ENCODE measurements around the gene IFIT2.
"Not testable (repeated sequence)": the region's sequence is repeated elsewhere in the genome, so short reads cannot be mapped to it uniquely, and the experiment has no call there.

IFIT2 gene

DNA sequence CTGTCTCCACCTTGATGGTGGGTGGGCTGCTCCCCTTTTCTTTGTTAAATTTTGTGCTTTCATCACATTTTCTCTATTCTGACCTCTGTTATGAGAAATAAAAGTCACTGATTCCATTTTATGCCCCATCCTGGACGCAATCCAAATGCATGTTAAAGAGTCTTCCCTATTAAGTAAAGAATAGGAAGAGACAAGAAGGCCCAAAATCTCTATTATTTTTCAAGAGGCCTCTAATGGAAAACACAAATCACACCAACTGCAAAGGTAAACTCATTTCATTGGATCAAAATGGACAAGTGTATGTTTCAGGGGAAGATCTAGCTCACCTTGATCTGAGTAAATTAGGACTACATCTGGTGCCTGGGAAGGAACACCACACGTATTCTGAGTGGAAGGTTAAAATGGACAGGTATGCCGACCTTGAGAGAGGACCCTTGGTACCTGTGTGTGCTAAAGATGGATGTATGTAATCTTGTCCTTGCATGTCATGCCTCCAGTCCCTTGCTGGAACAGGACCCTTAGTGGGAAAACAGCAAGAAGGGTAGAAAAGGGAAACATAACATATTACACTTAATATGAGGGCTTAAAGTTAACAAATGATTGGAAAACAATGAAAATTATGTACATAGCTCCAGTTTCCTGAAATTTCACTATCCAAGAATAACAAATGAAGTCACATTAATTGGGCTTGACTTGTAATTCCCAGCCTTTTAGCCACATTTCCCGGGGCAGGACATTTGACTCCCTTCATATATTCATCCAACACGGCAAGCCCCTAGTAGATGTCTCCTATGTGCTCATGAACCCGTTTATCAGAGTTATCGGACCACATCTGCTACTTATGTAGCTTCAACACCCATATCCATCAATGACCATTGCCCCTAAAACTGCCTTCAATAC is 7.6 kb downstream of the IFIT2 start:
- no peak for DNase-seq

DNA sequence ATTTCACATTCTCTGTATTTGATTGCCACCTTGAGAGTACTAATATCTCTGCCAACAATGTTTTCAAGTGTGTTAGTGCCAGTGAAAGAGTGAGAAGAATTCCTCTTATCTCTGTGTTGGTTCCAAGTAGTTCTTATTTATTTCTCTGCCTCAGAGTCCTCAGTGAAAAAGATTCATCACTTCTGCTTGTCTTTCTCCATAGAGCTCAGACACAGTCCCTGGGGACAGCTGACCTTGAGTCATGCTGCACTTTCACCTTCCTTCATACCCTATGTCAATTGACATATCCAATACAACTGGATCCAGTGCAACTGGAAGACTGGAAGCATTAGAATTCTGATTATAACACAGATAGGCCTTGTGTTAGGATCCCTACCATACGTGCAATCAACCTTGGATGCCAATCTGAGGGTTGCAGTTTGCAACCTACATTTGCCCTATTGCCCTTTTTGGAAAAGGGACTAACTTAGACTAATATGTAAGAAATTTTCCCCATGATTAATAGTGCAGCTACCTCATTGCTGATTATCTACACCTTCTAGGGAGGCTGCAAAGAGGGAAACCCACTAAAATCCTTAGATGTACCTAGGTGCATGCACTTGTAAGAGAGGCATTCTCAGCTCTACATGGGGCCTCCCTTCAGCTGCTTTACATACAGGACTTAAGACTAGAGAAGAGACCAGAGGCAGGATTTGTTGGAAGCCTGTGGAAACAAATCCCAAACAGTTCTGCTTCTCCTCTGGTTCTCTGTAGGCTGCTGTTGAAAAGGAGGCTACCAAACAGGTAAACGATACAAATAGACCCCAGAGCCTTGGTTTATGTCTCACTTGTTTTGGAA is 8.4 kb downstream of the IFIT2 start:
- no peak for DNase-seq

DNA sequence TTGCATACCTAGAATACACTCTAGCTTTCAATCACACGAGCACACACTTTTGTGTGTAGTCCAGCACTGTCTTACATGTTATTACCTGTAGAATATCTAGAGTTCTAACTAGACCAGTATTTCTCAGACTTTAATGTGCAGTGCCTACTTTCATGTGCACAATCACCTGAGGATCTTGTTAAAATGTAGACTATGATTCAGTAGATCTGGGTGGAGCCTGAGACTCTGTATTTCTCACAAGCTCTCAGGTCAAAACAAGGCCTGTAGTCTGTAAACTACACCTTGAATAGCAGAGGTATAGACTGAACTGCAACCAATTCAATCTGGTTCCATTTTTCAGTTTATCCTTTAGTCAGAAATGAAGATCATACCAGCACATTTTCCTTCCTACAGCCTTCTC is 11.1 kb downstream of the IFIT2 start:
- DNase-seq = no peak

DNA sequence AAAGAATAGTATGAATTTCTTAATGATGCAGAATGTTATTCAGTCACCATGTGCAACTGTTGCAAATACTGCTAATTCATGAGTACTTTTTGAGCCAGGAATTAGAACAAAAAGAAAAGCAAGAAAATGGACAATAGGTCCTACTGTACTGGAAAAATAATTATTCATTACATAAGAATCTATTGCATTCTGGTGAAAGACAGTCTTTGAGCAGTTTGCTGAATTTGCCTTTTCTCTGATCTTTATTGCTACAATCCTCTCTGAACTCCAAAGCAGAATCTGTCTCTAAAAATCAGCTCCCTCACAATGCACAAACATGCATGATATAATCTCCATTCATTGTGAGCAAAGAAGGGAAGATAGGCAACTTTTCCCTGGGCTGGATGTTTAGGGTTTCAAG is 12.8 kb downstream of the IFIT2 start:
- no peak for DNase-seq

DNA sequence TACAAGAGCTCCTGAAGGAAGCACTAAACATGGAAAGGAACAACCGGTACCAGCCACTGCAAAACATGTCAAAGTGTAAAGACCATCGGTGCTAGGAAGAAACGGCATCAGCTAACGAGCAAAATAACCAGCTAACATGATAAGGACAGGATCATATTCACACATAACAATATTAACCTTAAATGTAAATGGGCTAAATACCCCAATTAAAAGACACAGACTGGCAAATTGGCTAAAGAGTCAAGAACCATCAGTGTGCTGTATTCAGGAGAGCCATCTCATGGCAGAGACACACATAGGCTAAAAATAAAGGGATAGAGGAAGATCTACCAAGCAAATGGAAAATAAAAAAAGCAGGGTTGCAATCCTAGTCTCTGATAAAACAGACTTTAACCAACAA is 16.2 kb downstream of the IFIT2 start:
- DNase-seq = not testable (repeated sequence)

DNA sequence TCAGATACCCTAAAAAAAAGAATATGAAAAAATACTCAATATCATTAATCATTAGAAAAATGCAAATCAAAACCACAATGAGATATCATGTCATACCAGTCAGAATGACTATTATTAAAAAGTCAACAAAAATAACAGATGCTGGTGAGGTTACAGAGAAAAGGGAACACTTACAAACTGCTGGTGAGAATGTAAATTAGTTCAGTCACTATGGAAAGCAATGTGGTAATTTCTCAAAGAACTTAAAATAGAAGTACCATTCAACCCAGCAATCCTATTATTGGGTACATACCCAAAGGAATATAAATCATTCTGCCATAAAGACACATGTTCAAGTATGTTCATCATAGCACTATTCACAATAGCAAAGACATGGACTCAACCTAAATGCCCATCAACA is 23.2 kb downstream of the IFIT2 start:
- not testable (repeated sequence) for DNase-seq

DNA sequence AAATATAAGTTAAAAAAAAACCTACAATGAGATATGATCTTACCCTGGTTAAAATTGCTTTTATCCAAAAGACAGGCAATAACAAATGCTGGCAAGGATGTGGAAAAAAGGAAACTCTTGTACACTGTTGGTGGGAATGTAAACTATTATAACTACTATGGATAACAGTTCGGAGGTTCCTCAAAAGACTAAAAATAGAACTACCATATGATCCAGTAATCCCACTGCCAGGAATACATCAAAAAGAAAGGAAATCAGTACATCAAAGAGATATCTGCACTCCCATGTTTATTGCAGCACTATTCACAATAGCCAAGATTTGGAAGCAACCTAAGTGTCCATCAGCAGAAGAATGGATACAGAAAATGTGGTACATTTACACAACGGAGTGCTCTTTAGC is 24.0 kb downstream of the IFIT2 start:
- not testable (repeated sequence) for DNase-seq

DNA sequence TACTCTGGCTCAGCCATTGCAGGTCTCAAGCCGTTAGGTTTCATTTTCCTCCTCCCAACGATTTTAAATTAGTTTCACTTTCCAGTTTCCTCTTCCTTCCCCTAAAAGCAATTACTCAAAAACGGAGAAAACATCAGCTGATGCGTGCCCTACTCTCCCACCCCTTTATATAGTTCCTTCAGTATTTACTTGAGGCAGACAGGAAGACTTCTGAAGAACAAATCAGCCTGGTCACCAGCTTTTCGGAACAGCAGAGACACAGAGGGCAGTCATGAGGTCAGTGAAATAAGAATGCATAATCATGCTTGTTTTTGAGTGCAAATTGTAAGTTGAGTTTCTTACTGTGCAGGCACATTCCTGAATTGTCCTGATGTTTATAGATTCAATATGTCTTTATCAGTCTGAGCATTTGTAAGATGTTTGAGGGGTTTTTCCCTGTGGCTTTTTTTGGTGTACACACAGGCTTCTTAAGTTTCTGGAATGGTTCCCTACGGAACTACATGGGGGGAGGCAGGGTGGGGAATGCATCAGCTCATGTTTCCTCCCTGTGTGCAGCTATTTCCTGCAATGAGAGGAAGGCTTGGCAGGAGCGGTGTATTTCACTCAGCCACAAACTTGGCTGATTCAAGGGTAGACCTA is 26.1 kb downstream of the IFIT2 start, which contains the start of gene IFIT3:
IFIT3 (plus strand) TSS at position 195 of the 639 bp plus-strand sequence; CDS start at position 272, 77 bp downstream.
- DNase-seq = no peak

DNA sequence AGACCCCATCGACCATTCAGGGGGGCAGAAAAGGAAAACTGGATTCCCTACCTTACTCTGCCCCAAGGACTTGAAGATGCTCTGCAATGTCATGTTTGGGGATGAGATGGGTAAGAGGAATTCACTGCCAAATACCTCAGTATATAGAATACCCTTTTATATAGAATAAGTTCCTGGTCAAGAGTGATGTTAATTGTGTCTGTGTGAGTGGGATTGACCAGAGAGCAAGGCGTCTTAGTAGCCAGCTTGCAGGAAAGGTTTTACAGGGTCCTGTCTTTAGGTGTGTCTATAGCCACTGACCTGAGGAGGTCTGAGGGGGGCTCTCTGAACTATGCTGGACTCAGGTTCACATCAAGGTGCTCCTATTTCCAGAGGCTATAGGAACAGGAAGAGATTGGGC is 27.3 kb downstream of the IFIT2 start:
- DNase-seq = no peak

DNA sequence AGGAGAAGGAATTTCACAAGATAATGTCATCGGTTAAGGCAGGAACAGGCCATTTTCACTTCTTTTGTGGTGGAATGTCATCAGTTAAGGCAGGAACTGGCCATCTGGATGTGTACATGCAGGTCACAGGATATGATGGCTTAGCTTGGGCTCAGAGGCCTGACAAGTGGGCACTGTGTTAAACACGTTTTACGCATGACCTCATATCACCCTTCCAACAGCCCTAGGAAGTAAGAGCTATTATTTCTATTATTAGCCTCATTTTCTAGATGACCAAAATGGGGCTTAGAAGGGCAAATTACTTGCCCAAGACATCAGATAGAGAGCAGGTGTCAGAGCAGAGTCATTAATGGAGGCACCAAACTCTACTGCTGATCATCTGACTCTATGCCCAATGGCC is 28.2 kb downstream of the IFIT2 start:
- DNase-seq = not testable (repeated sequence)

DNA sequence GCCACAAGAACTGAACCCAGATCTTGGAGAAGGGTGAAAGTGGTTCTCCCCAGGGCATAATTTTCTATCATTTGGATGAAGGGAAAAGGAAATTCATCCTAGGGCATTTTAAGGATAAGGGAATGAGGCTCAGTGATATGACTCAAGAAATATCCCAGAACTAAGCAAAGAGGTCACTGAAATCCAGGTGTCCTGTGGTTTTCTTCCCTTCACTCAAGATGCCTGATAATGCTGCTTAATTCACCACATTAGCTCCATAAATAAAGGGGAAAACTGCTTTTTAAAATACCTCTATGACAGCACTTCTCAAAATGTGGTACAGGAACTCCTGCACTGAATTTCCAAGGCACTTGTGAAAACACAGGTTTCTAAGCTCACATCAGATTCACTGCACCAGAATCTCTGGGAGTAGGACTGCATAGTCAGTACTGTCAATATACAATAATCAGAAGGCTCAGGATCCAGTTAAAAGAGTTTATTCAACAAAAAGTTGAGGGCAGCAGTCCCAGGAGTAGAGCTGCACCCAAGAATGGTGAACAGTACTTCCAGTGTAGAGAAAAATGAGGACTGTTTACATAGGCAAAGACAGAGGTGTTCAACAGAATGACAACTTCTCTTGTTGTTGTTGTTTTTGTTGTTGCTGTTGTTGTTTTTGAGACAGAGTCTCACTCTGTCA is 28.8 kb downstream of the IFIT2 start:
- no peak for DNase-seq

DNA sequence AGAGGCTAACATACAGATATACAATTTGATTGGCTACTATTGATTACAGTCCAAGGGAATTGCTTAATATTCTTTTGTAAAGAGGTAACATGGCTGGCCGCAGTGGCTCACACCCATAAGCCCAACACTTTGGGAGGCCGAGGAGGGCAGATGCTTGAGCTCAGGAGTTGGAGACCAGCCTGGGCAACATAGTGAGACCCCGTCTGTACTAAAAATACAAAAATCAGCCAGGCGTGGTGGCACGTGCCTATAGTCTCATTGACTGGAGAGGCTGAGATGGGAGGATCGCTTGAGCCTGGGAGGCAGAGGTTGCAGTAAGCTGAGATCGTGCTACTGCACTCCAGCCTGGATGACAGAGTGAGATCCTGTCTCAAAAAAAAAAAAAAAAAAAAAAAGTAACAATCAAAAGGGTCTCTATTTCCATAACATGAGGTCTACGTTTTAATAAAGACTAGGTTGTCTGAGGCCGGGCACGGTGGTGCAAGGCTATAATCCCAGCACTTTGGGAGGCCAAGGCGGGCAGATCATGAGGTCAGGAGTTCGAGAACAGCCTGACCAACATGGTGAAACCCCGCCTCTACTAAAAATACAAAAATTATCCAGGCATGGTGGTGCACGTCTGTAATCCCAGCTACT is 29.8 kb downstream of the IFIT2 start:
- DNase-seq = not testable (repeated sequence)

DNA sequence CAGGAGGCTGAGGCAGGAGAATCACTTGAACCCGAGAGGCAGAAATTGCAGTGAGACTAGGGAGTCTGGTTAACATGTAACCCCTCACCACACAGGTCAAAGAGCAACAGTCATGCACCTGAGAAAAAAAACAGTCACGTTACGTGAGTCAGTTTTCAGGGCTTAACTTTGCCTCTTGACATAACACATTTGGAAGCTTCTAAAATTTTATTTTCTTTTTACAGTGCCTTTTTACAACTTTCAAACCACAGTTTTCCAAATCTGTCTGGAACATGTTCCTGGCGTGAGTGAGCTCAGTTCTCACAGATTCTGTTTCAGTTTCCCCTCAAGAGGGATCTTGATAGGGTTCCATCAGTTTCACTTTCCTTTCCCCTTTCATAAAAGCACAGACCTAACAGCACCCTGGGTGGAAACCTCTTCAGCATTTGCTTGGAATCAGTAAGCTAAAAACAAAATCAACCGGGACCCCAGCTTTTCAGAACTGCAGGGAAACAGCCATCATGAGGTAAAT is 30.3 kb downstream of the IFIT2 start:
- peak; percentile 33 for DNase-seq

DNA sequence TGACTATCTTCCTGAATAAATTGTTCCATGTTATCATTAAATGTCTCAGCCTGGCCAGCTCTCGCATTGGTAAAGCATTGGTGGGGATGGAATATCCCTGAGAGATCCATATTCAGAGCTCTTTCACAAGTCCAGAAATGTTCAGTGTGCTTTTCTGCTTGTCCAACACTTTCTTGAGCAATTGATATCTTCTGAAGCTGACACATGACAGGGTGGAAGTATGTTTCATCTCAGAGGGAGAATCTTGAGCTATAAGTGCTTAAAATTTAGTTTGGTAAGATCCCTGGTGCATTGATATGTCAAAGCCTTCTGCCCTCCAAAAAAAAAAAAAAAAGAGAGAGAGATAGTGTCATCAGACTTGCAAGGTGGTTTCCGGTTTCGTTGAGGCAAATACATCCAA is 33.4 kb downstream of the IFIT2 start:
- DNase-seq = no peak

DNA sequence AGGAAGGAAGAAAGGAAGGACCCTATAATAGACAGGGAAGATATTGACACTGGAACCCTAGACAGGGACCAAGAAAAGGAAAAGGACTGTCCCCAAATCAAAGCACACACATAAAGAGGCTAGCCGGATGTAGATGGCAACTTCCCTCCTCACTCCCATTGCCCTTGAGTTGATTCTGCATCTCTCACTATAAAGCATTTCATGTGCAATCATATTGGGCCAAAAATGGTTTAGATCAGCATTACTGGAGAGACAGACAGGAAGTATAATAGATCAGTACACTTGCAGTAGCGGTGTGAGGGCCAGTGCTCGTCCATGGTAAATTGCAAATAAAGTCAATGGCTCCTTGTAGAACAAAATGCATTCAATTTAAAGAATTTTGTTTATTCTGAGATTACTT is 34.4 kb downstream of the IFIT2 start:
- DNase-seq = no peak

DNA sequence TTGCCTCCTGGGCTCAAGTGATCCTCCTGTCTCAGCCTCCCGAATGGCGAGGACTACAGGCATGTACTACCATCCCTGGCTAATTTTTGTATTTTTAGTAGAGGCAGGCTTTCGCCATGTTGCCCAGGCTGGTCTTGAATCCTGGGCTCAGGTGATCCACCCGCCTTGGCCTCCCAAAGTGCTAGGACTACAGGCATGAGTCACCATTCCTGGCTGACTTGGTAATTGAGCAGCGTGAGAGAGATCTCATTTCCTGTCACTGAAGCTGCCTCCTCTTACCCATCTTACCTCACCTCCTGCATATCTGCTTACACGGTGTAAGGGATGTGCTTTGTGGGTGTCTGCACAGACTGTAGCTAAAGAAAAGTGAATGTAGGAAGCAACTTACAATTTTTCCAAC is 35.6 kb downstream of the IFIT2 start:
- peak; percentile 52 for DNase-seq

DNA sequence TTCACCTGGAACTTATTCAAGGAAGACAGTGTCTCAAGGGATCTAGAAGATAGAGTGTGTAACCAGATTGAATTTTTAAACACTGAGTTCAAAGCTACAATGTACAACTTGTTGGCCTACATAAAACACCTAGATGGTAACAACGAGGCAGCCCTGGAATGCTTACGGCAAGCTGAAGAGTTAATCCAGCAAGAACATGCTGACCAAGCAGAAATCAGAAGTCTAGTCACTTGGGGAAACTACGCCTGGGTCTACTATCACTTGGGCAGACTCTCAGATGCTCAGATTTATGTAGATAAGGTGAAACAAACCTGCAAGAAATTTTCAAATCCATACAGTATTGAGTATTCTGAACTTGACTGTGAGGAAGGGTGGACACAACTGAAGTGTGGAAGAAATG is 36.9 kb downstream of the IFIT2 start:
- no peak for DNase-seq

DNA sequence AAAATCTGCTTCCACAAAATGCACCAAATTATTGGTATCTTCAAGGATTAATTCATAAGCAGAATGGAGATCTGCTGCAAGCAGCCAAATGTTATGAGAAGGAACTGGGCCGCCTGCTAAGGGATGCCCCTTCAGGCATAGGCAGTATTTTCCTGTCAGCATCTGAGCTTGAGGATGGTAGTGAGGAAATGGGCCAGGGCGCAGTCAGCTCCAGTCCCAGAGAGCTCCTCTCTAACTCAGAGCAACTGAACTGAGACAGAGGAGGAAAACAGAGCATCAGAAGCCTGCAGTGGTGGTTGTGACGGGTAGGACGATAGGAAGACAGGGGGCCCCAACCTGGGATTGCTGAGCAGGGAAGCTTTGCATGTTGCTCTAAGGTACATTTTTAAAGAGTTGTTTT is 38.0 kb downstream of the IFIT2 start:
- DNase-seq = no peak

DNA sequence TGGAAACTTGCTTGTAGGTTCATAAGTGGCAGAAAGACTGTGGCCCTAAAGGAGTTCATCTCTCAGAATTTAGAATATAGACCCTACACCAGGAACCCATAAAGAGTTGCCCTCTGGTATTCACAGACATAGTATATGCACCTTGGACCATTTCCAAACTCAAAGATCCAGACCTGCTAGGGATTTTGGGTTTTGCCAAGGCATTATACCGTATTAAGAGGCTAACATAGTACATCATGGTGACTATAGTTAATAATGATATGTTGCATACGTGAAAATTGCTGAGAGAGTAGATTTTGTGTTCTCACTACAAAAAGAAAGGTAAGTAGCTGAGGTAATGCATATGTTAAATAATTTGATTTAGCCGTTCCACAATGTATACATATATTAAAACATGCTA is 39.8 kb downstream of the IFIT2 start:
- DNase-seq = no peak

DNA sequence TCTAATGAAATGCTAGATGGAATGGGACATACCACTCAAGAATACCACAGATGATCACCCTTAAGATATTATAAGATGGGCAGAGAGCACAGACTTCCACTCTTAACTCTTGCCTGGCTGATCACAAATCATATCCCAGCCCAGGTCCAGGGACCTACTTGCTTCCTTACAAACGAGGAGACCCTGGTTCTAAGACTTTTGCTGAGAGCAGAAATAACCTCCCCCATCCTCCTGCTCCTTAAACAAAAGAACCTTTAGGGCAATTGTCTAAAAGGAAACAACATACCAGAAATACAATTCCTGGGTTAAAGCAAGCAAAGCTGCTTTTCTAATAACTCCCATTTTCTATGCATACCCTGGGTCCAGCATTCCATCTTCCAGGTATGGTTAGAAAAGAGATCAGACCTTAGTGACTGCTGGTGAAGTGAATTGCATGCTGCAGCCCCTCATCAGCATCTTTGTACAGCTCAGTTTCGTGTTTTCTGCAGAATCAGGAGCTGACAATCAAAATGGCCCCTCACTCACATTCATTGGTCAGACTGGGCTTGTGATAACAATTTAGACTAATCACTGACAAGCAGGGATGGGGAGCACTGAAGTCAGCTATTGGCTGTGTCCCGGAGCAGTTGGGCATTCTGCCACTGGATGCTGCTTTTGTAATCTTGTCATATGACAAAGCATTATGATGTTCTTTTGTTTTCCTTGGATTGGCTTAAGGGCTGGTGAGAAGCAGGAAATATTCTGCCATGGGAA is 40.5 kb downstream of the IFIT2 start:
- DNase-seq = no peak

DNA sequence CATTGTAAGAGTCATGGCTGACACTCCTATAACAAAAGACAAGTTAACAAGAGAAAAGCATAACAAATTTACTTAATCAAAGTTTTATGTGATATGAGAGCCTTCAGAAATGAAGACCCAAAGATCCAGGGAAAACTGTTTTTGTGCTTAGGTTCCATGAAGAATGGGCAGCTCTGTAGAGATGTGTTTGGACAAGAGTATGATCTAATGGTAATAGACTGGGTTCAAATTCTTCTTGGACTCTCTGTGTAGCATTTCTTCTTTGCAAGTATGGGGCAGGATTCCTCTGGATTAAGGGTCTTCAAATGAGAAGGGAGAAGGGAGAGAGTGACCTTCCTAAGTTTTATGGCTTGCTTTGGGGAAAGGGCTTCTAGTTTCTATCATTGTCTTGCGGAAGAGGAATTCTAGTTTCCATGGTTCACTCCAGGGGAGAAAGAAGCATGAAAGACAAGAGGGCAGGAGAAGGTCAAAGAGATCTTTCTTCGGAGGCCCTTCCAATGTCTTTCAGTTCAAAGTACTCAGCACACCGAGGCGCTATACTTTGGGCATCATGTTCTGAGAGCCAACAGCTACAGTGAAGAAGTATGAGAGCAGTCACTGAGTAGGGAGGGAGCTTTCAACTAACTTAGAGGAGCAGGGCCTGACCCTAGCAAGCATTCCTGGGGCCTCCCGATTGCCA is 41.4 kb downstream of the IFIT2 start:
- no peak for DNase-seq
